ENCODE data around the gene KCNQ1. TPM values are rescaled to one million over a fixed set of nuclear protein-coding genes. Genes with fewer than 3 reads are reported as not detected.

The KCNQ1 gene
- total and polyA plus RNA-seq, 2 experiments from 2014 or later, result 0.45 to 0.87 TPM

DNA sequence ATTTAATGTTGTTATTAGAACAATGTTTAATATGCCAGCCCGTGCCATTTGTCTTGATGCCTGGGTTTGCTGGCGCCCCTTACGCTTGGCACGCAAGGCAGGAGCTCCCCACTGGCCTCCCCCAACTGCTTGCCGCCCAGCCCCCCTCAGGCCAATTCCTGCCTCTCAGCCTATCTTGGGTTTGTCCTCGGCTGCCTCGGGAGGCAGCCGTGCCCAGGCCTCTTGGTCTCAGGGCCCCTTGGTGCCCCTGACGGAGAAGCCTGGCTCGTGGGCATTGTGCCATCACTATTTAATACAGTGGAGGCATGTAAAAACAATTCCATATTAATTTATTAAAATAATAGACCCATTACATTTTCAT, 135.2 kb downstream of the KCNQ1 start:
- no peak overlapping the region for H2AFZ ChIP-seq
- Mint-ChIP-seq H3K36me3 (ENCODE audit: low read depth) (no peaks in the 10 kb centered on the region), H3K4me3 (no peak overlapping the region), H3K4me1 (peaks cover 4% of the 10 kb centered on the region; the same call in 2 of the 3 replicates), H3K27ac (no peak overlapping the region), H3K27me3 (ENCODE audit: insufficient read depth, low read depth, poor library complexity) (peaks cover 46% of the 10 kb centered on the region), H3K9me3 (no peaks in the 10 kb centered on the region)
- TF ChIP-seq ZNF114 (CRISPR knock-in tag; IDR thresholded peaks at IDR 0.05) (no peak), ZNF331 (CRISPR knock-in tag; IDR thresholded peaks at IDR 0.05; ENCODE audit: low read depth) (no peak), POLR2AphosphoS5 (IDR thresholded peaks at IDR 0.05; ENCODE audit: low read depth) (no peak), NANOG (IDR thresholded peaks at IDR 0.05; ENCODE audit: borderline replicate concordance) (no peak), STAT1 (IDR thresholded peaks at IDR 0.05; ENCODE audit: unreplicated experiment) (no peak), EZH2phosphoT487 (IDR thresholded peaks at IDR 0.05; ENCODE audit: unreplicated experiment) (no peak), JUNB (IDR thresholded peaks at IDR 0.05; ENCODE audit: unreplicated experiment) (no peak), CREB1 (CRISPR knock-in tag; IDR thresholded peaks at IDR 0.05; ENCODE audit: low read depth) (no peak), EZH2 (IDR thresholded peaks at IDR 0.05; ENCODE audit: low read depth, unreplicated experiment) (no peak)
- TF ChIP-seq, protein P1, sequence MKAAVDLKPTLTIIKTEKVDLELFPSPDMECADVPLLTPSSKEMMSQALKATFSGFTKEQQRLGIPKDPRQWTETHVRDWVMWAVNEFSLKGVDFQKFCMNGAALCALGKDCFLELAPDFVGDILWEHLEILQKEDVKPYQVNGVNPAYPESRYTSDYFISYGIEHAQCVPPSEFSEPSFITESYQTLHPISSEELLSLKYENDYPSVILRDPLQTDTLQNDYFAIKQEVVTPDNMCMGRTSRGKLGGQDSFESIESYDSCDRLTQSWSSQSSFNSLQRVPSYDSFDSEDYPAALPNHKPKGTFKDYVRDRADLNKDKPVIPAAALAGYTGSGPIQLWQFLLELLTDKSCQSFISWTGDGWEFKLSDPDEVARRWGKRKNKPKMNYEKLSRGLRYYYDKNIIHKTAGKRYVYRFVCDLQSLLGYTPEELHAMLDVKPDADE (IDR thresholded peaks at IDR 0.05), result no peak
- TF ChIP-seq, protein P2, sequence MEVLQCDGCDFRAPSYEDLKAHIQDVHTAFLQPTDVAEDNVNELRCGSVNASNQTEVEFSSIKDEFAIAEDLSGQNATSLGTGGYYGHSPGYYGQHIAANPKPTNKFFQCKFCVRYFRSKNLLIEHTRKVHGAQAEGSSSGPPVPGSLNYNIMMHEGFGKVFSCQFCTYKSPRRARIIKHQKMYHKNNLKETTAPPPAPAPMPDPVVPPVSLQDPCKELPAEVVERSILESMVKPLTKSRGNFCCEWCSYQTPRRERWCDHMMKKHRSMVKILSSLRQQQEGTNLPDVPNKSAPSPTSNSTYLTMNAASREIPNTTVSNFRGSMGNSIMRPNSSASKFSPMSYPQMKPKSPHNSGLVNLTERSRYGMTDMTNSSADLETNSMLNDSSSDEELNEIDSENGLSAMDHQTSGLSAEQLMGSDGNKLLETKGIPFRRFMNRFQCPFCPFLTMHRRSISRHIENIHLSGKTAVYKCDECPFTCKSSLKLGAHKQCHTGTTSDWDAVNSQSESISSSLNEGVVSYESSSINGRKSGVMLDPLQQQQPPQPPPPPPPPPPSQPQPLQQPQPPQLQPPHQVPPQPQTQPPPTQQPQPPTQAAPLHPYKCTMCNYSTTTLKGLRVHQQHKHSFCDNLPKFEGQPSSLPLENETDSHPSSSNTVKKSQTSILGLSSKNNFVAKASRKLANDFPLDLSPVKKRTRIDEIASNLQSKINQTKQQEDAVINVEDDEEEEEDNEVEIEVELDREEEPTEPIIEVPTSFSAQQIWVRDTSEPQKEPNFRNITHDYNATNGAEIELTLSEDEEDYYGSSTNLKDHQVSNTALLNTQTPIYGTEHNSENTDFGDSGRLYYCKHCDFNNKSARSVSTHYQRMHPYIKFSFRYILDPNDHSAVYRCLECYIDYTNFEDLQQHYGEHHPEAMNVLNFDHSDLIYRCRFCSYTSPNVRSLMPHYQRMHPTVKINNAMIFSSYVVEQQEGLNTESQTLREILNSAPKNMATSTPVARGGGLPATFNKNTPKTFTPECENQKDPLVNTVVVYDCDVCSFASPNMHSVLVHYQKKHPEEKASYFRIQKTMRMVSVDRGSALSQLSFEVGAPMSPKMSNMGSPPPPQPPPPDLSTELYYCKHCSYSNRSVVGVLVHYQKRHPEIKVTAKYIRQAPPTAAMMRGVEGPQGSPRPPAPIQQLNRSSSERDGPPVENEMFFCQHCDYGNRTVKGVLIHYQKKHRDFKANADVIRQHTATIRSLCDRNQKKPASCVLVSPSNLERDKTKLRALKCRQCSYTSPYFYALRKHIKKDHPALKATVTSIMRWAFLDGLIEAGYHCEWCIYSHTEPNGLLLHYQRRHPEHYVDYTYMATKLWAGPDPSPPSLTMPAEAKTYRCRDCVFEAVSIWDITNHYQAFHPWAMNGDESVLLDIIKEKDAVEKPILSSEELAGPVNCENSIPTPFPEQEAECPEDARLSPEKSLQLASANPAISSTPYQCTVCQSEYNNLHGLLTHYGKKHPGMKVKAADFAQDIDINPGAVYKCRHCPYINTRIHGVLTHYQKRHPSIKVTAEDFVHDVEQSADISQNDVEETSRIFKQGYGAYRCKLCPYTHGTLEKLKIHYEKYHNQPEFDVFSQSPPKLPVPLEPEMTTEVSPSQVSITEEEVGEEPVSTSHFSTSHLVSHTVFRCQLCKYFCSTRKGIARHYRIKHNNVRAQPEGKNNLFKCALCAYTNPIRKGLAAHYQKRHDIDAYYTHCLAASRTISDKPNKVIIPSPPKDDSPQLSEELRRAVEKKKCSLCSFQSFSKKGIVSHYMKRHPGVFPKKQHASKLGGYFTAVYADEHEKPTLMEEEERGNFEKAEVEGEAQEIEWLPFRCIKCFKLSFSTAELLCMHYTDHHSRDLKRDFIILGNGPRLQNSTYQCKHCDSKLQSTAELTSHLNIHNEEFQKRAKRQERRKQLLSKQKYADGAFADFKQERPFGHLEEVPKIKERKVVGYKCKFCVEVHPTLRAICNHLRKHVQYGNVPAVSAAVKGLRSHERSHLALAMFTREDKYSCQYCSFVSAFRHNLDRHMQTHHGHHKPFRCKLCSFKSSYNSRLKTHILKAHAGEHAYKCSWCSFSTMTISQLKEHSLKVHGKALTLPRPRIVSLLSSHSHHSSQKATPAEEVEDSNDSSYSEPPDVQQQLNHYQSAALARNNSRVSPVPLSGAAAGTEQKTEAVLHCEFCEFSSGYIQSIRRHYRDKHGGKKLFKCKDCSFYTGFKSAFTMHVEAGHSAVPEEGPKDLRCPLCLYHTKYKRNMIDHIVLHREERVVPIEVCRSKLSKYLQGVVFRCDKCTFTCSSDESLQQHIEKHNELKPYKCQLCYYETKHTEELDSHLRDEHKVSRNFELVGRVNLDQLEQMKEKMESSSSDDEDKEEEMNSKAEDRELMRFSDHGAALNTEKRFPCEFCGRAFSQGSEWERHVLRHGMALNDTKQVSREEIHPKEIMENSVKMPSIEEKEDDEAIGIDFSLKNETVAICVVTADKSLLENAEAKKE (CRISPR knock-in tag; IDR thresholded peaks at IDR 0.05), result no peak
- TF ChIP-seq, protein P3, sequence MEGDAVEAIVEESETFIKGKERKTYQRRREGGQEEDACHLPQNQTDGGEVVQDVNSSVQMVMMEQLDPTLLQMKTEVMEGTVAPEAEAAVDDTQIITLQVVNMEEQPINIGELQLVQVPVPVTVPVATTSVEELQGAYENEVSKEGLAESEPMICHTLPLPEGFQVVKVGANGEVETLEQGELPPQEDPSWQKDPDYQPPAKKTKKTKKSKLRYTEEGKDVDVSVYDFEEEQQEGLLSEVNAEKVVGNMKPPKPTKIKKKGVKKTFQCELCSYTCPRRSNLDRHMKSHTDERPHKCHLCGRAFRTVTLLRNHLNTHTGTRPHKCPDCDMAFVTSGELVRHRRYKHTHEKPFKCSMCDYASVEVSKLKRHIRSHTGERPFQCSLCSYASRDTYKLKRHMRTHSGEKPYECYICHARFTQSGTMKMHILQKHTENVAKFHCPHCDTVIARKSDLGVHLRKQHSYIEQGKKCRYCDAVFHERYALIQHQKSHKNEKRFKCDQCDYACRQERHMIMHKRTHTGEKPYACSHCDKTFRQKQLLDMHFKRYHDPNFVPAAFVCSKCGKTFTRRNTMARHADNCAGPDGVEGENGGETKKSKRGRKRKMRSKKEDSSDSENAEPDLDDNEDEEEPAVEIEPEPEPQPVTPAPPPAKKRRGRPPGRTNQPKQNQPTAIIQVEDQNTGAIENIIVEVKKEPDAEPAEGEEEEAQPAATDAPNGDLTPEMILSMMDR (conservative IDR thresholded peaks at IDR 0.05; ENCODE audit: low read depth in 2 of 2), result no peak
- TF ChIP-seq, protein P4, sequence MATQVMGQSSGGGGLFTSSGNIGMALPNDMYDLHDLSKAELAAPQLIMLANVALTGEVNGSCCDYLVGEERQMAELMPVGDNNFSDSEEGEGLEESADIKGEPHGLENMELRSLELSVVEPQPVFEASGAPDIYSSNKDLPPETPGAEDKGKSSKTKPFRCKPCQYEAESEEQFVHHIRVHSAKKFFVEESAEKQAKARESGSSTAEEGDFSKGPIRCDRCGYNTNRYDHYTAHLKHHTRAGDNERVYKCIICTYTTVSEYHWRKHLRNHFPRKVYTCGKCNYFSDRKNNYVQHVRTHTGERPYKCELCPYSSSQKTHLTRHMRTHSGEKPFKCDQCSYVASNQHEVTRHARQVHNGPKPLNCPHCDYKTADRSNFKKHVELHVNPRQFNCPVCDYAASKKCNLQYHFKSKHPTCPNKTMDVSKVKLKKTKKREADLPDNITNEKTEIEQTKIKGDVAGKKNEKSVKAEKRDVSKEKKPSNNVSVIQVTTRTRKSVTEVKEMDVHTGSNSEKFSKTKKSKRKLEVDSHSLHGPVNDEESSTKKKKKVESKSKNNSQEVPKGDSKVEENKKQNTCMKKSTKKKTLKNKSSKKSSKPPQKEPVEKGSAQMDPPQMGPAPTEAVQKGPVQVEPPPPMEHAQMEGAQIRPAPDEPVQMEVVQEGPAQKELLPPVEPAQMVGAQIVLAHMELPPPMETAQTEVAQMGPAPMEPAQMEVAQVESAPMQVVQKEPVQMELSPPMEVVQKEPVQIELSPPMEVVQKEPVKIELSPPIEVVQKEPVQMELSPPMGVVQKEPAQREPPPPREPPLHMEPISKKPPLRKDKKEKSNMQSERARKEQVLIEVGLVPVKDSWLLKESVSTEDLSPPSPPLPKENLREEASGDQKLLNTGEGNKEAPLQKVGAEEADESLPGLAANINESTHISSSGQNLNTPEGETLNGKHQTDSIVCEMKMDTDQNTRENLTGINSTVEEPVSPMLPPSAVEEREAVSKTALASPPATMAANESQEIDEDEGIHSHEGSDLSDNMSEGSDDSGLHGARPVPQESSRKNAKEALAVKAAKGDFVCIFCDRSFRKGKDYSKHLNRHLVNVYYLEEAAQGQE (IDR thresholded peaks at IDR 0.05; ENCODE audit: unreplicated experiment), result no peak
- ATAC-seq (no peak), DNase-seq (ENCODE audit: low spot score) (no peak)
- H4K20me1 ChIP-seq (replicated peaks; ENCODE audit: insufficient read depth), result no peaks in the 10 kb centered on the region
- H3K9me2 ChIP-seq (ENCODE audit: insufficient read depth), result no peaks in the 10 kb centered on the region
- H3K4me3 ChIP-seq, result no peak overlapping the region
- peaks cover 17% of the 10 kb centered on the region for H3K27me3 ChIP-seq (ENCODE audit: insufficient read depth)
- no peaks in the 10 kb centered on the region for H3K79me2 ChIP-seq (replicated peaks; ENCODE audit: insufficient read depth)
- no peak overlapping the region for H3K4me2 ChIP-seq
- no peak overlapping the region for H3K27ac ChIP-seq (ENCODE audit: low read depth)
- H3F3A ChIP-seq (replicated peaks; ENCODE audit: low read depth), result no peaks in the 10 kb centered on the region
- no peaks in the 10 kb centered on the region for H3K4me1 ChIP-seq (ENCODE audit: insufficient read depth)
- no peaks in the 10 kb centered on the region for H3K36me3 ChIP-seq (ENCODE audit: insufficient read depth)

All from GM23338 (cell line).